Measurements from ENCODE around the gene STARD4. TPM values are rescaled to one million over a fixed set of nuclear protein-coding genes. Genes with fewer than 3 reads are reported as not detected.
A peak's percentile ranks its signal among the peaks of the same experiment; 100 is the strongest.

Gene STARD4
- total RNA-seq, 1 experiment from 2014 or later, result 48.5 TPM

DNA sequence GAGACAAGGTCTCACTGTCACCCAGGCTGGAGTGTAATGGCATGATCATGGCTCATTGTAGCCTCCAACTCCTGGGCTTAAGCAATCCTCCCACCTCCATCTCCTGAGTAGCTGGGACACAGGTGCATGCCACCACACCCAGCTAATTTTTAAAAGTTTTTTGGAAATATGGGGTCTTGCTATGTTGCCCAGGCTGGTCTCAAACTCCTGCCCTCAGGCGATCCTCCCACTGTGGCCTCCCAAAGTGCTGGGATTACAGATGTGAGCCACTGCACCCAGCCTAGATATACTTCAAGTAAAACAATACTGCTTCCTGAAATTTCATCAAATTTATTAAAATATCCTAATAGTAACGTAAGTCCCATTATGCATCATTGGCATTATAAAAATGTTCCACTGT, 33.4 kb downstream of the STARD4 start:
- H3K9me3 Mint-ChIP-seq, result no peaks in the 10 kb centered on the region
- no peaks in the 10 kb centered on the region for H3K27me3 Mint-ChIP-seq (ENCODE audit: low read depth)
- H3K27ac Mint-ChIP-seq, result no peak overlapping the region
- no peaks in the 10 kb centered on the region for H3K36me3 Mint-ChIP-seq
- POLR2A ChIA-PET, result no interaction called here
- H3K4me3 Mint-ChIP-seq, result no peak overlapping the region
- ATAC-seq (no peak), DNase-seq (ENCODE audit: low spot score) (no peak)
- CTCF ChIA-PET, result interaction anchor here (1.6 kb wide), 1 partner anchor 18 kb away, joined by 5 read pairs; no protein-coding TSS in a partner anchor
- TF ChIP-seq ZNF121 (CRISPR knock-in tag; IDR thresholded peaks at IDR 0.05) (peak; percentile 66; the same call in 1 of the 2 replicates), FOXK1 (CRISPR knock-in tag; IDR thresholded peaks at IDR 0.05) (no peak)
- H3K4me1 Mint-ChIP-seq, result no peaks in the 10 kb centered on the region

GRCh38 chr5:111478266-111478665, 34.1 kb downstream of the STARD4 start:
- Mint-ChIP-seq H3K27ac (no peak overlapping the region), H3K4me1 (no peaks in the 10 kb centered on the region), H3K9me3 (no peaks in the 10 kb centered on the region), H3K36me3 (no peaks in the 10 kb centered on the region), H3K4me3 (no peak overlapping the region), H3K27me3 (ENCODE audit: low read depth) (no peaks in the 10 kb centered on the region)
- ATAC-seq (no peak), DNase-seq (ENCODE audit: low spot score) (no peak)
- ChIA-PET CTCF (interaction anchor here (0.8 to 1.6 kb wide), 2 partner anchors 8 to 17 kb away, joined by 3 to 5 read pairs; no protein-coding TSS in a partner anchor), POLR2A (no interaction called here)
- TF ChIP-seq JAZF1 (CRISPR knock-in tag; IDR thresholded peaks at IDR 0.05) (no peak), MYBL2 (CRISPR knock-in tag; IDR thresholded peaks at IDR 0.05) (no peak), PRRX2 (CRISPR knock-in tag; IDR thresholded peaks at IDR 0.05) (no peak), GTF2I (CRISPR knock-in tag; conservative IDR thresholded peaks at IDR 0.05) (no peak), KAT7 (CRISPR knock-in tag; IDR thresholded peaks at IDR 0.05; ENCODE audit: borderline replicate concordance) (no peak), RELA (CRISPR knock-in tag; IDR thresholded peaks at IDR 0.05; ENCODE audit: borderline replicate concordance) (no peak)
- TF ChIP-seq, protein P1, sequence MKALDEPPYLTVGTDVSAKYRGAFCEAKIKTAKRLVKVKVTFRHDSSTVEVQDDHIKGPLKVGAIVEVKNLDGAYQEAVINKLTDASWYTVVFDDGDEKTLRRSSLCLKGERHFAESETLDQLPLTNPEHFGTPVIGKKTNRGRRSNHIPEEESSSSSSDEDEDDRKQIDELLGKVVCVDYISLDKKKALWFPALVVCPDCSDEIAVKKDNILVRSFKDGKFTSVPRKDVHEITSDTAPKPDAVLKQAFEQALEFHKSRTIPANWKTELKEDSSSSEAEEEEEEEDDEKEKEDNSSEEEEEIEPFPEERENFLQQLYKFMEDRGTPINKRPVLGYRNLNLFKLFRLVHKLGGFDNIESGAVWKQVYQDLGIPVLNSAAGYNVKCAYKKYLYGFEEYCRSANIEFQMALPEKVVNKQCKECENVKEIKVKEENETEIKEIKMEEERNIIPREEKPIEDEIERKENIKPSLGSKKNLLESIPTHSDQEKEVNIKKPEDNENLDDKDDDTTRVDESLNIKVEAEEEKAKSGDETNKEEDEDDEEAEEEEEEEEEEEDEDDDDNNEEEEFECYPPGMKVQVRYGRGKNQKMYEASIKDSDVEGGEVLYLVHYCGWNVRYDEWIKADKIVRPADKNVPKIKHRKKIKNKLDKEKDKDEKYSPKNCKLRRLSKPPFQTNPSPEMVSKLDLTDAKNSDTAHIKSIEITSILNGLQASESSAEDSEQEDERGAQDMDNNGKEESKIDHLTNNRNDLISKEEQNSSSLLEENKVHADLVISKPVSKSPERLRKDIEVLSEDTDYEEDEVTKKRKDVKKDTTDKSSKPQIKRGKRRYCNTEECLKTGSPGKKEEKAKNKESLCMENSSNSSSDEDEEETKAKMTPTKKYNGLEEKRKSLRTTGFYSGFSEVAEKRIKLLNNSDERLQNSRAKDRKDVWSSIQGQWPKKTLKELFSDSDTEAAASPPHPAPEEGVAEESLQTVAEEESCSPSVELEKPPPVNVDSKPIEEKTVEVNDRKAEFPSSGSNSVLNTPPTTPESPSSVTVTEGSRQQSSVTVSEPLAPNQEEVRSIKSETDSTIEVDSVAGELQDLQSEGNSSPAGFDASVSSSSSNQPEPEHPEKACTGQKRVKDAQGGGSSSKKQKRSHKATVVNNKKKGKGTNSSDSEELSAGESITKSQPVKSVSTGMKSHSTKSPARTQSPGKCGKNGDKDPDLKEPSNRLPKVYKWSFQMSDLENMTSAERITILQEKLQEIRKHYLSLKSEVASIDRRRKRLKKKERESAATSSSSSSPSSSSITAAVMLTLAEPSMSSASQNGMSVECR (CRISPR knock-in tag; IDR thresholded peaks at IDR 0.05; ENCODE audit: borderline replicate concordance), result no peak

DNA sequence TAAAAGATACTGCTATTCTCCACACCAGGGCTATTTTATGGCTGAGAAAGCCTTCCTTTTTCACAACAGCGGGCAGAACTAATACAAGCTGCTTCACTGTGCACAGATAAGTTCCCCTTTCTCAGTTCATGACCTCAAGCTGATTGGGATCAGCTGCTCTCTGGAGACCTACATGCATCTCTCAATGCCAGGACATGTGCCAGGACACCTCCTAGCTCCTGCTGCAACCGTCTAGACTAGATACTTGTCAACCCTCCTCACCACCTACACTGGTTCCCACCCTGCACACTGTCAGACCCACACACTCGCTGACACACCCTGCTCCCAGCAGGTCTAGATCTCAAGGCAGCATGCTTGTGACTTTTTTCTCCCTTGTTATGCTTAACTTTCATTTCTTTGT, 39.8 kb downstream of the STARD4 start:
- TF ChIP-seq SOX15 (CRISPR knock-in tag; IDR thresholded peaks at IDR 0.05) (no peak), PREB (CRISPR knock-in tag; IDR thresholded peaks at IDR 0.05; ENCODE audit: borderline replicate concordance) (no peak), NFYB (CRISPR knock-in tag; conservative IDR thresholded peaks at IDR 0.05; ENCODE audit: low read depth) (no peak), E2F1 (CRISPR knock-in tag; IDR thresholded peaks at IDR 0.05) (no peak), TCF7 (CRISPR knock-in tag; IDR thresholded peaks at IDR 0.05; ENCODE audit: low read depth) (no peak), NR1H2 (CRISPR knock-in tag; IDR thresholded peaks at IDR 0.05) (no peak), ZNF121 (CRISPR knock-in tag; IDR thresholded peaks at IDR 0.05) (no peak), FOXK1 (CRISPR knock-in tag; IDR thresholded peaks at IDR 0.05) (no peak), NR2C2 (CRISPR knock-in tag; IDR thresholded peaks at IDR 0.05) (no peak), JUN (CRISPR knock-in tag; IDR thresholded peaks at IDR 0.05) (no peak), GTF2I (CRISPR knock-in tag; conservative IDR thresholded peaks at IDR 0.05) (no peak)
- TF ChIP-seq, protein P2, sequence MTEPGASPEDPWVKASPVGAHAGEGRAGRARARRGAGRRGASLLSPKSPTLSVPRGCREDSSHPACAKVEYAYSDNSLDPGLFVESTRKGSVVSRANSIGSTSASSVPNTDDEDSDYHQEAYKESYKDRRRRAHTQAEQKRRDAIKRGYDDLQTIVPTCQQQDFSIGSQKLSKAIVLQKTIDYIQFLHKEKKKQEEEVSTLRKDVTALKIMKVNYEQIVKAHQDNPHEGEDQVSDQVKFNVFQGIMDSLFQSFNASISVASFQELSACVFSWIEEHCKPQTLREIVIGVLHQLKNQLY (CRISPR knock-in tag; IDR thresholded peaks at IDR 0.05), result no peak
- TF ChIP-seq, protein P3, sequence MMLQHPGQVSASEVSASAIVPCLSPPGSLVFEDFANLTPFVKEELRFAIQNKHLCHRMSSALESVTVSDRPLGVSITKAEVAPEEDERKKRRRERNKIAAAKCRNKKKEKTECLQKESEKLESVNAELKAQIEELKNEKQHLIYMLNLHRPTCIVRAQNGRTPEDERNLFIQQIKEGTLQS (CRISPR knock-in tag; conservative IDR thresholded peaks at IDR 0.05), result no peak
- no peak overlapping the region for H3K4me3 Mint-ChIP-seq
- H3K27me3 Mint-ChIP-seq (ENCODE audit: low read depth), result no peaks in the 10 kb centered on the region
- no peak for ATAC-seq
- no peaks in the 10 kb centered on the region for H3K4me1 Mint-ChIP-seq
- POLR2A ChIA-PET, result no interaction called here
- H3K9me3 Mint-ChIP-seq, result peaks cover 12% of the 10 kb centered on the region
- no peak for DNase-seq (ENCODE audit: low spot score)
- peaks cover 9% of the 10 kb centered on the region for H3K36me3 Mint-ChIP-seq
- H3K27ac Mint-ChIP-seq, result no peak overlapping the region
- CTCF ChIA-PET, result interaction anchor here (1.5 to 1.7 kb wide), 2 partner anchors 59 to 315 kb away, joined by 3 to 4 read pairs; no protein-coding TSS in a partner anchor
